H9 (cell line): ENCODE data around the gene NUP107. TPM values are rescaled to one million over a fixed set of nuclear protein-coding genes. Genes with fewer than 3 reads are reported as not detected.

Experiments
- DNase-seq: peaks from one replicate; pipeline ENCODE4 v3.0.0-alpha.2; 2017
- H2AFZ ChIP-seq: one replicate; pipeline ENCODE4 v1.6.1; 2013; ENCODE audit warnings: mild to moderate bottlenecking, low read length, control low read depth, moderate library complexity
- H2AK5ac ChIP-seq: 2 replicates; pipeline ENCODE4 v1.6.1; 2013; ENCODE audit warnings: low read length, control low read depth, mixed read lengths; ENCODE audit not compliant: insufficient read length
- H2BK120ac ChIP-seq: one replicate; pipeline ENCODE4 v1.6.1; 2013; ENCODE audit warnings: low read depth, mild to moderate bottlenecking, low read length, control low read depth, inconsistent platforms; ENCODE audit not compliant: poor library complexity, severe bottlenecking
- H2BK12ac ChIP-seq: 2 replicates; pipeline ENCODE4 v1.6.1; 2013; ENCODE audit warnings: low read length, control low read depth, mixed read lengths, low read depth; ENCODE audit not compliant: insufficient read length
- H2BK15ac ChIP-seq: 2 replicates; pipeline ENCODE4 v1.6.1; 2013; ENCODE audit warnings: low read depth, low read length, control low read depth
- H2BK20ac ChIP-seq: one replicate; pipeline ENCODE4 v1.6.1; 2013; ENCODE audit warnings: low read depth, mild to moderate bottlenecking, low read length, control low read depth, inconsistent platforms; ENCODE audit not compliant: poor library complexity, severe bottlenecking
- H2BK5ac ChIP-seq: 2 replicates; pipeline ENCODE4 v1.6.1; 2013; ENCODE audit warnings: low read length, control low read depth, mixed read lengths; ENCODE audit not compliant: insufficient read length
- H3K14ac ChIP-seq: 2 replicates; pipeline ENCODE4 v1.6.1; 2013; ENCODE audit warnings: low read length, control low read depth; ENCODE audit not compliant: insufficient read depth
- H3K18ac ChIP-seq: 2 replicates; pipeline ENCODE4 v1.6.1; 2013; ENCODE audit warnings: low read depth, mild to moderate bottlenecking, mixed read lengths, low read length, control low read depth; ENCODE audit not compliant: insufficient read length
- H3K23ac ChIP-seq: 2 replicates; pipeline ENCODE4 v1.6.1; 2013; ENCODE audit warnings: low read length, control low read depth, mixed read lengths, low read depth; ENCODE audit not compliant: insufficient read length
- H3K23me2 ChIP-seq: 2 replicates; pipeline ENCODE4 v1.6.1; 2013; ENCODE audit warnings: low read depth, mild to moderate bottlenecking, mixed read lengths, low read length, control low read depth; ENCODE audit not compliant: insufficient read length, poor library complexity, severe bottlenecking
- H3K27ac ChIP-seq: 2 replicates; pipeline ENCODE4 v1.5.1; 2013; ENCODE audit warnings: low read length, control low read depth, mixed read lengths, low read depth; ENCODE audit not compliant: insufficient read length
- H3K27me3 ChIP-seq: 2 replicates; pipeline ENCODE4 v1.6.1; 2013; ENCODE audit warnings: low read length, control low read depth, inconsistent platforms; ENCODE audit not compliant: insufficient read depth
- H3K4ac ChIP-seq: 2 replicates; pipeline ENCODE4 v1.6.1; 2013; ENCODE audit warnings: low read depth, mild to moderate bottlenecking, control low read depth, inconsistent platforms, low read length, moderate library complexity
- H3K4me1 ChIP-seq: 2 replicates; pipeline ENCODE4 v1.6.1; 2013; ENCODE audit warnings: low read length, control low read depth, inconsistent platforms; ENCODE audit not compliant: insufficient read depth
- H3K4me2 ChIP-seq: 2 replicates; pipeline ENCODE4 v1.6.1; 2013; ENCODE audit warnings: low read length, control low read depth, mixed read lengths; ENCODE audit not compliant: insufficient read length, insufficient read depth
- H3K56ac ChIP-seq: 2 replicates; pipeline ENCODE4 v1.6.1; 2013; ENCODE audit warnings: low read depth, mild to moderate bottlenecking, mixed read lengths, low read length, control low read depth; ENCODE audit not compliant: insufficient read length
- H3K79me1 ChIP-seq: 2 replicates; pipeline ENCODE4 v1.6.1; 2013; ENCODE audit warnings: low read depth, mild to moderate bottlenecking, moderate library complexity, low read length, control low read depth, inconsistent platforms; ENCODE audit not compliant: insufficient read depth, poor library complexity, severe bottlenecking
- H3K79me2 ChIP-seq: 2 replicates; pipeline ENCODE4 v1.6.1; 2013; ENCODE audit warnings: low read length, control low read depth, inconsistent platforms; ENCODE audit not compliant: insufficient read depth
- H3K9ac ChIP-seq: 2 replicates; pipeline ENCODE4 v1.6.1; 2013; ENCODE audit warnings: low read length, control low read depth, mixed read lengths; ENCODE audit not compliant: insufficient read length; ENCODE audit errors: extremely low read depth
- H3K9me3 ChIP-seq: one replicate; pipeline ENCODE4 v1.6.1; 2013; ENCODE audit warnings: low read depth, low read length, inconsistent platforms; ENCODE audit not compliant: control insufficient read depth
- H3T11ph ChIP-seq: one replicate; pipeline ENCODE4 v1.6.1; 2013; ENCODE audit warnings: mild to moderate bottlenecking, low read length, control low read depth, inconsistent platforms
- H4K20me1 ChIP-seq: one replicate; pipeline ENCODE4 v1.6.1; 2013; ENCODE audit not compliant: control insufficient read depth, insufficient read length, insufficient read depth
- H4K5ac ChIP-seq: 2 replicates; pipeline ENCODE4 v1.6.1; 2013; ENCODE audit warnings: low read depth, mild to moderate bottlenecking, mixed read lengths, low read length, control low read depth; ENCODE audit not compliant: insufficient read length
- H4K8ac ChIP-seq: replicated peaks from 2 replicates; pipeline ENCODE4 v1.6.1; 2013; ENCODE audit warnings: low read length, control low read depth, mixed read lengths, low read depth; ENCODE audit not compliant: insufficient read length
- H4K91ac ChIP-seq: 2 replicates; pipeline ENCODE4 v1.6.1; 2013; ENCODE audit warnings: low read depth, mild to moderate bottlenecking, moderate library complexity, mixed read lengths, low read length, control low read depth; ENCODE audit not compliant: insufficient read length
- H3K27ac Mint-ChIP-seq, 3 experiments: 2 replicates in 2 of 3; 3 replicates in 1 of 3; pipeline ENCODE4 v1.8.0; 2020 to 2021; ENCODE audit warnings: mixed read lengths in 3 of 3, mild to moderate bottlenecking in 1 of 3, moderate library complexity in 1 of 3
- H3K27me3 Mint-ChIP-seq: 2 replicates; pipeline ENCODE4 v1.8.0; 2021; ENCODE audit warnings: low read depth, mild to moderate bottlenecking, moderate library complexity, mixed read lengths
- H3K36me3 Mint-ChIP-seq, 3 experiments: 2 replicates in 2 of 3; 3 replicates in 1 of 3; pipeline ENCODE4 v1.8.0; 2020 to 2021; ENCODE audit warnings: low read depth in 3 of 3, mixed read lengths in 3 of 3; ENCODE audit not compliant: insufficient read depth in 1 of 3
- H3K4me1 Mint-ChIP-seq, 2 experiments: 2 replicates each; pipeline ENCODE4 v1.8.0; 2020; ENCODE audit warnings: mixed read lengths in 2 of 2
- H3K4me3 Mint-ChIP-seq, 2 experiments: 2 replicates in 1 of 2; 3 replicates in 1 of 2; pipeline ENCODE4 v1.8.0; 2020 to 2021; ENCODE audit warnings: mild to moderate bottlenecking in 2 of 2, mixed read lengths in 2 of 2, moderate library complexity in 1 of 2
- H3K9me3 Mint-ChIP-seq, 2 experiments: 2 replicates in 1 of 2; 3 replicates in 1 of 2; pipeline ENCODE4 v1.8.0; 2020; ENCODE audit warnings: mild to moderate bottlenecking in 2 of 2, mixed read lengths in 2 of 2, moderate library complexity in 1 of 2
- WGBS: extraction: QIAGEN DNeasy Blood & Tissue Kit; methylation state at CpG from one replicate; pipeline ENCODE4 v1.1.7; 2013; ENCODE audit warnings: missing lambda C conversion rate, low lambda C conversion rate, mixed read lengths; ENCODE audit not compliant: insufficient read length; ENCODE audit errors: extremely low coverage; 5-methylcytosine and 5-hydroxymethylcytosine counted together
- total RNA-seq: library from RNA; stranded (reverse); gene quantifications from 2 replicates; pipeline ENCODE4 v1.2.1, GENCODE V29; 2021
- TF ChIP-seq, protein P1 (sequence below): fragments of 200-600 bp; sonication (generic); conservative IDR thresholded peaks from 3 replicates; pipeline ENCODE4 v1.8.0; 2021; ENCODE audit warnings: antibody characterized with exemption, mild to moderate bottlenecking

The NUP107 gene
- total RNA-seq, 1 experiment from 2014 or later: 147 TPM

DNA sequence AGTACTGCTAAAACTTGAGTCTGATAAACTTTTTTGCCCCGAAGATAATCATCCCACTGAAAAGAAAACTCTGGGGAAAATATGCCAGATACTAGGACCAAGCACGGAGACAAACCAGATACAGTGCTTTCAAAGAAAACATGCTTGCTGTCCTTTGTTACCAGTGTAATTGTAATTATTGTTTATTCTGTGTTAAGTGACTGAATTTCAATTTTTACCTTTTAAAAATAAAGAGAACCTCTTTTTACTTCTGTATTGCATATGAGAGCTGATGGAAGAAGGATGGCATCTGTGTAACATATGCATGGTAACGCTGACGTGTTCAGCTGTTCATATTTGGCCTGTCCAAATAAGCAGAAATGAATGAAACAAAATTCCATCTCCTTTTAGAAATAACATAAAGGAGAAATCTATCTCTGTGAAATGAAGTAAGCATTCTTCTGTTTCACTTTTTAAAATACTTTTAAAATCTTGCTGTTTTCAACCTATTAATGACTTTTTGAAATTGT lies 81.7 kb downstream of the NUP107 start:
- no peaks in the 10 kb centered on the region for H3K4me1 ChIP-seq
- no peak overlapping the region for H2AFZ ChIP-seq
- no peak overlapping the region for H2AK5ac ChIP-seq
- no peak for DNase-seq
- H3K79me1 ChIP-seq: no peaks in the 10 kb centered on the region
- H3K23ac ChIP-seq: no peak overlapping the region
- H3K56ac ChIP-seq: no peak overlapping the region
- H3K27me3 Mint-ChIP-seq: no peaks in the 10 kb centered on the region
- TF ChIP-seq, protein P1, sequence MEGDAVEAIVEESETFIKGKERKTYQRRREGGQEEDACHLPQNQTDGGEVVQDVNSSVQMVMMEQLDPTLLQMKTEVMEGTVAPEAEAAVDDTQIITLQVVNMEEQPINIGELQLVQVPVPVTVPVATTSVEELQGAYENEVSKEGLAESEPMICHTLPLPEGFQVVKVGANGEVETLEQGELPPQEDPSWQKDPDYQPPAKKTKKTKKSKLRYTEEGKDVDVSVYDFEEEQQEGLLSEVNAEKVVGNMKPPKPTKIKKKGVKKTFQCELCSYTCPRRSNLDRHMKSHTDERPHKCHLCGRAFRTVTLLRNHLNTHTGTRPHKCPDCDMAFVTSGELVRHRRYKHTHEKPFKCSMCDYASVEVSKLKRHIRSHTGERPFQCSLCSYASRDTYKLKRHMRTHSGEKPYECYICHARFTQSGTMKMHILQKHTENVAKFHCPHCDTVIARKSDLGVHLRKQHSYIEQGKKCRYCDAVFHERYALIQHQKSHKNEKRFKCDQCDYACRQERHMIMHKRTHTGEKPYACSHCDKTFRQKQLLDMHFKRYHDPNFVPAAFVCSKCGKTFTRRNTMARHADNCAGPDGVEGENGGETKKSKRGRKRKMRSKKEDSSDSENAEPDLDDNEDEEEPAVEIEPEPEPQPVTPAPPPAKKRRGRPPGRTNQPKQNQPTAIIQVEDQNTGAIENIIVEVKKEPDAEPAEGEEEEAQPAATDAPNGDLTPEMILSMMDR: no peak
- no peak overlapping the region for H3T11ph ChIP-seq
- no peak overlapping the region for H3K9ac ChIP-seq
- no CpG with 5 or more reads among the region's 4 CpGs for WGBS
- no peaks in the 10 kb centered on the region for H3K4me1 Mint-ChIP-seq
- no peak overlapping the region for H3K4ac ChIP-seq
- no peaks in the 10 kb centered on the region for H3K79me2 ChIP-seq
- no peak overlapping the region for H2BK15ac ChIP-seq
- no peak overlapping the region for H3K14ac ChIP-seq
- no peaks in the 10 kb centered on the region for H3K9me3 Mint-ChIP-seq
- no peak overlapping the region for H4K91ac ChIP-seq
- H3K27me3 ChIP-seq: no peaks in the 10 kb centered on the region
- no peak overlapping the region for H2BK12ac ChIP-seq
- H3K9me3 ChIP-seq: no peaks in the 10 kb centered on the region
- no peaks in the 10 kb centered on the region for H4K20me1 ChIP-seq
- H3K23me2 ChIP-seq: no peaks in the 10 kb centered on the region
- H2BK20ac ChIP-seq: no peak overlapping the region
- no peak overlapping the region for H4K5ac ChIP-seq
- H3K36me3 Mint-ChIP-seq: peaks cover 1 to 21% (median 21%) of the 10 kb centered on the region in 3 experiments; a peak in 6 of 7 replicates
- H3K27ac ChIP-seq: no peak overlapping the region
- no peak overlapping the region for H3K4me3 Mint-ChIP-seq
- no peak overlapping the region for H4K8ac ChIP-seq
- H3K4me2 ChIP-seq: no peak overlapping the region
- no peak overlapping the region for H2BK5ac ChIP-seq
- no peak overlapping the region for H2BK120ac ChIP-seq
- H3K18ac ChIP-seq: no peak overlapping the region
- 0 out of 7 replicates have a peak overlapping the region, but pooled peaks of 1 of the 3 experiments have one; percentile 32 for H3K27ac Mint-ChIP-seq
